Measurements from ENCODE around the gene CNPY4.

DNA sequence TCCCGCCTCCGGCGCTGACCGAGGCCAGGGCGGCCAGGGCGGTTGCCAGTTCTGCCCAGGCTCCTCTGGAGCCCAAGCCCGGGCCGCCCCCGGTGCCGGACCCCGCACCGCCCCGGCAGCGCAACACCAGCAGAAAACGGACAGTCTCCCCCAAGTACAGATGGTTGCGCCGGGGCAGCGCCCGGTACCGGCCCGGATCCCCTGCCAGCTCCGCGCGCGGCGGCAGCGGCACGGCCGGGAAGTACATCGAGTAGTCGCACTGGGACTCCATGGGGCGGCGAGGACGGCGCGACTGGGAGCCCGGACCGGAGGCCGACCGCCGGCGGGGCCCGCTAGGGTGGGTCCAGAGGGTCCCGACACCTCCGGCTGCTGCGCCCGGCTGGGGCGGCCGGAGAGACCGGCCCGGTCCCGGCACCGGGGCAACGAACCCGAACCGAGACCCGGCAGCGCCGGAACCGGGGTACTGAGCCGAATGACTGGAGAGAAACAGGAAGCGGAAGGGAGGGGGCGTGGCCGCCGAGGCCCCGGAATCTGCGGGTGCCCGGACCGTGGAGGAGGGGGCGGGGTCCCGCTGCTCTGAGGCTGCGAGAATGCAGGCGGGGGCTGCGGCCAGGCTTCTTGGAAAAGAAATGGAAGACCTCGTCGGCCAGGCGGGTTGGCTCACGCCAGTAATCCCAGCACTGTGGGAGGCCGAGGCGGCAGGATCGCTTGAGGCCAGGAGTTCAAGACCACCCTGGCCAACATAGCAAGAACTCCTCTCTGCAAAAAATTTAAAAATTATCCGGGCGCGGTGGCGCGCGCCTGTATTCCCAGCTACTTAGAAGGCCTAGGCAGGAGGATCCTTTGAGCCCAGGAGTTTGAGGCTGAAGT is 39.0 kb downstream of the CNPY4 start, which contains the start of gene TRAPPC14:
- TF ChIP-seq EZH2 (IDR thresholded peaks at IDR 0.05; ENCODE audit: borderline replicate concordance, insufficient read depth, low read length, poor library complexity, severe bottlenecking) (no peak), TAF1 (IDR thresholded peaks at IDR 0.05; ENCODE audit: low read depth) (peak; percentile 35), POLR2AphosphoS5 (IDR thresholded peaks at IDR 0.05) (peak; percentile 68), REST (IDR thresholded peaks at IDR 0.05; ENCODE audit: borderline replicate concordance) (no peak), SMC3 (conservative IDR thresholded peaks at IDR 0.05; ENCODE audit: poor library complexity) (peak; percentile 33), RAD21 (conservative IDR thresholded peaks at IDR 0.05) (no peak), EP300 (conservative IDR thresholded peaks at IDR 0.05; ENCODE audit: poor library complexity, severe bottlenecking) (peak; percentile 29), MXI1 (conservative IDR thresholded peaks at IDR 0.05; ENCODE audit: poor library complexity, severe bottlenecking) (peak; percentile 82)
- TF ChIP-seq, protein P1, sequence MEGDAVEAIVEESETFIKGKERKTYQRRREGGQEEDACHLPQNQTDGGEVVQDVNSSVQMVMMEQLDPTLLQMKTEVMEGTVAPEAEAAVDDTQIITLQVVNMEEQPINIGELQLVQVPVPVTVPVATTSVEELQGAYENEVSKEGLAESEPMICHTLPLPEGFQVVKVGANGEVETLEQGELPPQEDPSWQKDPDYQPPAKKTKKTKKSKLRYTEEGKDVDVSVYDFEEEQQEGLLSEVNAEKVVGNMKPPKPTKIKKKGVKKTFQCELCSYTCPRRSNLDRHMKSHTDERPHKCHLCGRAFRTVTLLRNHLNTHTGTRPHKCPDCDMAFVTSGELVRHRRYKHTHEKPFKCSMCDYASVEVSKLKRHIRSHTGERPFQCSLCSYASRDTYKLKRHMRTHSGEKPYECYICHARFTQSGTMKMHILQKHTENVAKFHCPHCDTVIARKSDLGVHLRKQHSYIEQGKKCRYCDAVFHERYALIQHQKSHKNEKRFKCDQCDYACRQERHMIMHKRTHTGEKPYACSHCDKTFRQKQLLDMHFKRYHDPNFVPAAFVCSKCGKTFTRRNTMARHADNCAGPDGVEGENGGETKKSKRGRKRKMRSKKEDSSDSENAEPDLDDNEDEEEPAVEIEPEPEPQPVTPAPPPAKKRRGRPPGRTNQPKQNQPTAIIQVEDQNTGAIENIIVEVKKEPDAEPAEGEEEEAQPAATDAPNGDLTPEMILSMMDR (IDR thresholded peaks at IDR 0.05; ENCODE audit: poor library complexity, severe bottlenecking), result no peak
